ENCODE results near the gene KMT2C.

KMT2C gene

DNA sequence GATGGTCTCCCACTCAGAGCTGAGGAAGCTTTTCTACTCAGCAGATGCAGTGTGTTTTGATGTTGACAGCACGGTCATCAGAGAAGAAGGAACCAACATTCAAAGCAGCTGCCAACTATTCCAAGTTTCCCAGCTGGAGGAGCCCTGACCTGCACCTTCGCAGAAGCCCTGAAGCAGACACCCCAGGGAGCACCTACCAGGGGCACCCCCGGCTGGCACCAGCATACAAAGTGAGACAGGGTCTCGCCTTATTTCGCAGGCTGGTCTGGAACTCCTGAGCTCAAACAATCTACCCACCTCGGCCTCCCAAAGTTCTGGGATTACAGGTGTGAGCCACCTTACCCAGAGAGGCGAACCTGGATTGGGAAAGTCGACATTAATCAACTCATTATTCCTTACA lies 68.6 kb downstream of the KMT2C start:
- DNase-seq, result no peak
- H3K36me3 ChIP-seq, result no peaks in the 10 kb centered on the region; the same call in 1 of the 2 replicates
- peaks cover 20% of the 10 kb centered on the region for H3K4me1 ChIP-seq
- H3K9me3 ChIP-seq, result no peaks in the 10 kb centered on the region
- H3K4me3 ChIP-seq (ENCODE audit: low read depth, low read length), result no peak overlapping the region
- no peaks in the 10 kb centered on the region for H3K27me3 ChIP-seq
- TF ChIP-seq, protein P1, sequence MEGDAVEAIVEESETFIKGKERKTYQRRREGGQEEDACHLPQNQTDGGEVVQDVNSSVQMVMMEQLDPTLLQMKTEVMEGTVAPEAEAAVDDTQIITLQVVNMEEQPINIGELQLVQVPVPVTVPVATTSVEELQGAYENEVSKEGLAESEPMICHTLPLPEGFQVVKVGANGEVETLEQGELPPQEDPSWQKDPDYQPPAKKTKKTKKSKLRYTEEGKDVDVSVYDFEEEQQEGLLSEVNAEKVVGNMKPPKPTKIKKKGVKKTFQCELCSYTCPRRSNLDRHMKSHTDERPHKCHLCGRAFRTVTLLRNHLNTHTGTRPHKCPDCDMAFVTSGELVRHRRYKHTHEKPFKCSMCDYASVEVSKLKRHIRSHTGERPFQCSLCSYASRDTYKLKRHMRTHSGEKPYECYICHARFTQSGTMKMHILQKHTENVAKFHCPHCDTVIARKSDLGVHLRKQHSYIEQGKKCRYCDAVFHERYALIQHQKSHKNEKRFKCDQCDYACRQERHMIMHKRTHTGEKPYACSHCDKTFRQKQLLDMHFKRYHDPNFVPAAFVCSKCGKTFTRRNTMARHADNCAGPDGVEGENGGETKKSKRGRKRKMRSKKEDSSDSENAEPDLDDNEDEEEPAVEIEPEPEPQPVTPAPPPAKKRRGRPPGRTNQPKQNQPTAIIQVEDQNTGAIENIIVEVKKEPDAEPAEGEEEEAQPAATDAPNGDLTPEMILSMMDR (IDR thresholded peaks at IDR 0.05; ENCODE audit: low read depth, low read length), result no peak

DNA sequence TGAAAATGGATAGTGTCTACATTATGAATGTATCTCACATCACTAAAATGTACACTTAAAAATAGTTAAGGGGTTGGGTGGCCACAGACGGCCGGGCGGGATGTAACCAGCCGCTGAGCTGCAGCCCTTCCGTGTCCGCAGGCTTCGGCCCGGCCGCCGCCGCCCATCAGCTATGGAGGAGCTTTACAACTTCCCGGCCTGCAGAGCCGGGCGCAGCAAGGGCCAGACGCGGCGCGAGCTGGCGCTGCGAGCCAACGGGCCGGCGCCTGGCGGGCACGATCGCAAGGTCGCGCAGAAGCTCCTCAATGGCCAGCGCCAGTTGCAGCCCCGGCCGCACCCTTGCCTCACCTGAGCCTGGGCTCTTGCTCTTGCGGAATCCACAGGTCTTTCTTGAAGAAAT lies 69.1 kb downstream of the KMT2C start:
- TF ChIP-seq, protein P1 (IDR thresholded peaks at IDR 0.05; ENCODE audit: low read depth, low read length), result no peak
- Histone ChIP-seq H3K27me3 (no peaks in the 10 kb centered on the region), H3K4me3 (ENCODE audit: low read depth, low read length) (no peak overlapping the region), H3K36me3 (no peaks in the 10 kb centered on the region; the same call in 1 of the 2 replicates), H3K4me1 (peaks cover 20% of the 10 kb centered on the region), H3K9me3 (no peaks in the 10 kb centered on the region)
- no peak for DNase-seq

DNA sequence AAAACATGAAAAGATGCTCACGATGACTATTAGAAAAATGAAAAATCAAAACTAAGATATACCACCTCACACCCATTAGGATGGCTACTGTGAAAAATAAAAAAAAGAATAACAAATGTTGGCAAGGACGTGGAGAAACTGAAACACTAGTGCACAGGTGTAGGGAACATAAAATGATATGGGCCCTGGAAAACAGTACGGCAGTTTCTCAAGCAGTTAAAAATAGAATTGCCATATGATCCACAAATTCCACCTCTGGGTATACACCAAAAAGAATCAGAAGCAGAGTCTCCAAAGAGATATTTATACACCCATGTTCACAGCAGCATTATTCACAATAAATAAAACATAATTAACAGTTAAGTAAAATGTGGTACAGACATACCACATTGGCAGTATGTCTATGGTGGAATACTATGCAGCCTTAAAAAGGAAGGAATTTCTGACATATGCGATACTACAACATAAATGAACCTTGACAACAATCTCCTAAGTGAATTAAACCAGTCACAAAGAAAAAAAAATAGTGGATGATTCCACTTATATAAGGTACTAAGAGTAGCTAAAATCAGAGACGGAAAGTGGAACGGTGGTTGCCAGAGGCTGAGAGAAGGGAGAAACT lies 69.7 kb downstream of the KMT2C start:
- TF ChIP-seq, protein P1 (IDR thresholded peaks at IDR 0.05; ENCODE audit: low read depth, low read length), result no peak
- no peaks in the 10 kb centered on the region for H3K27me3 ChIP-seq
- no peak for DNase-seq
- H3K36me3 ChIP-seq, result no peaks in the 10 kb centered on the region; the same call in 1 of the 2 replicates
- no peak overlapping the region for H3K4me3 ChIP-seq (ENCODE audit: low read depth, low read length)
- no peaks in the 10 kb centered on the region for H3K9me3 ChIP-seq
- peaks cover 20% of the 10 kb centered on the region for H3K4me1 ChIP-seq

DNA sequence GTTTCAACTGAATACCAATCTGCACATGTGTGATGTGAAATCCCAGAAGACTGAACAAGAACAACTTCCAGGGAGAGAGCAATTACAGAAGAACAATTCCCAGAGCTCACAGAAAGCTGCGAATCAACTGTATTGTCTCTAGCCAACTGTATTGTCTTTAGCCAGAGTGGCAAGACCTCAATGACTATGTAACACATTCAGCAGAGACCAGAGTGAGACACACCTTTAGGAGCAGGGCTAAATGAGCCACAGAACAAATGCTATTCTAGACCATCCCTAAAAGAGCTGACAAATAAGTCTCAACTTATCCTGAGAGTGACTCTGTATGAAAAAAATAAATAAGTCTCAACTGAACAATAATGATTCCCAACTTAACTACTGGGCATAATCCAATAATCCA lies 72.0 kb downstream of the KMT2C start:
- Histone ChIP-seq H3K9me3 (no peaks in the 10 kb centered on the region), H3K36me3 (no peaks in the 10 kb centered on the region; the same call in 1 of the 2 replicates), H3K27me3 (no peaks in the 10 kb centered on the region), H3K4me3 (ENCODE audit: low read depth, low read length) (no peak overlapping the region), H3K4me1 (peaks cover 20% of the 10 kb centered on the region)
- TF ChIP-seq, protein P1 (IDR thresholded peaks at IDR 0.05; ENCODE audit: low read depth, low read length), result no peak
- no peak for DNase-seq

DNA sequence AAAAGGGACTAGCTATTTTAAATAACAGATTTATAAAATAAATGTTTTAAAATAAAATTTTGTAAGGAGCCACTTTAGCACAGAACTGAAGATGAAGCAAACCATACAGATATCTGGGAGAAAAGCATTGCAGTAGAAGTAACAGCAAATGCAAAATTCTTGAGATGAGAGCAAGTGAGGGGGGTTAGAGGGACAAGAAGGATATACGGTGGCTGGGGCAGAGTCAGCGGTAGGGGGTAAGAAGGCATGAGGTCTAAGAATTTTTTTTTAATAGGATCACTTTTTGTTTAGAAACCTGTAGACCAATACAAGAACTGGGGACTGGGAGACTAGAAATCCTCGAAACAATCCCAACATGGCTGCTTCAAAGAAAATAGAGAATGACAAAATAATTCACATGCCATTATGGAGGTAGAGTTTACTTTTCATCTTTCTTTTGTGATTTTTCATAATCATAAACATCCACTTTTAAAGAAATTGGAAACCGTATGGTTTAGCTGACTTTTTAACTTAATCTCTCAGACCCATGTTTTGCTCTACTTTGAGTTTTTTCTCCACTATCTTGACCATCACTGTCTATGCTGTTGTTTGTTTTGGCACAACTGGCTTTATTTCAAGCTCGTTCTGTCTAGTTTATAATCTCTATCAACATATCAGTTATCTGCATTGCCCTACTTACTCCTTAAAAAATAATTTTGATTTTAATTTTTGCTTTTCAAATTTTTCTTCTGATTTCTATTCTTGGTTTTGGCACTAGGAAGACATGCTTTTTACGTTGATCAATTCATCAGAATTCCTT lies 73.5 kb downstream of the KMT2C start:
- Histone ChIP-seq H3K27me3 (no peaks in the 10 kb centered on the region), H3K36me3 (no peaks in the 10 kb centered on the region; the same call in 1 of the 2 replicates), H3K4me1 (peaks cover 14% of the 10 kb centered on the region), H3K4me3 (ENCODE audit: low read depth, low read length) (no peak overlapping the region), H3K9me3 (no peaks in the 10 kb centered on the region)
- no peak for DNase-seq
- TF ChIP-seq, protein P1 (IDR thresholded peaks at IDR 0.05; ENCODE audit: low read depth, low read length), result no peak
